ENCODE measurements around the gene TBX3.

The TBX3 gene

GRCh38 chr12:114683709-114684097 is 272 bp downstream of the TBX3 start:
- no peaks in the 10 kb centered on the region for H3K36me3 ChIP-seq (replicated peaks; ENCODE audit: low read depth, low read length)
- H3K27me3 ChIP-seq (ENCODE audit: low read depth, low read length) = no peaks in the 10 kb centered on the region
- no peaks in the 10 kb centered on the region; the same call in 1 of the 2 replicates for H3K9me3 ChIP-seq (ENCODE audit: insufficient read depth, low read length)
- no peak overlapping the region for H3K9ac ChIP-seq (ENCODE audit: low read length)
- H3K4me2 ChIP-seq (ENCODE audit: low read length) = no peak overlapping the region
- no peaks in the 10 kb centered on the region for H4K20me1 ChIP-seq (ENCODE audit: insufficient read depth, low read length)
- no peak overlapping the region for H3K4me3 ChIP-seq (ENCODE audit: low read length)
- H3K27ac ChIP-seq (ENCODE audit: low read length) = no peak overlapping the region
- no peaks in the 10 kb centered on the region for H3K79me2 ChIP-seq (ENCODE audit: low read length)
- no peak overlapping the region for H2AFZ ChIP-seq (ENCODE audit: low read depth, low read length)
- TF ChIP-seq CTCF (IDR thresholded peaks at IDR 0.05; ENCODE audit: low read depth, low read length) (no peak), EZH2phosphoT487 (IDR thresholded peaks at IDR 0.05; ENCODE audit: low read depth) (no peak)
- H3K4me1 ChIP-seq (ENCODE audit: low read length) = no peaks in the 10 kb centered on the region

DNA sequence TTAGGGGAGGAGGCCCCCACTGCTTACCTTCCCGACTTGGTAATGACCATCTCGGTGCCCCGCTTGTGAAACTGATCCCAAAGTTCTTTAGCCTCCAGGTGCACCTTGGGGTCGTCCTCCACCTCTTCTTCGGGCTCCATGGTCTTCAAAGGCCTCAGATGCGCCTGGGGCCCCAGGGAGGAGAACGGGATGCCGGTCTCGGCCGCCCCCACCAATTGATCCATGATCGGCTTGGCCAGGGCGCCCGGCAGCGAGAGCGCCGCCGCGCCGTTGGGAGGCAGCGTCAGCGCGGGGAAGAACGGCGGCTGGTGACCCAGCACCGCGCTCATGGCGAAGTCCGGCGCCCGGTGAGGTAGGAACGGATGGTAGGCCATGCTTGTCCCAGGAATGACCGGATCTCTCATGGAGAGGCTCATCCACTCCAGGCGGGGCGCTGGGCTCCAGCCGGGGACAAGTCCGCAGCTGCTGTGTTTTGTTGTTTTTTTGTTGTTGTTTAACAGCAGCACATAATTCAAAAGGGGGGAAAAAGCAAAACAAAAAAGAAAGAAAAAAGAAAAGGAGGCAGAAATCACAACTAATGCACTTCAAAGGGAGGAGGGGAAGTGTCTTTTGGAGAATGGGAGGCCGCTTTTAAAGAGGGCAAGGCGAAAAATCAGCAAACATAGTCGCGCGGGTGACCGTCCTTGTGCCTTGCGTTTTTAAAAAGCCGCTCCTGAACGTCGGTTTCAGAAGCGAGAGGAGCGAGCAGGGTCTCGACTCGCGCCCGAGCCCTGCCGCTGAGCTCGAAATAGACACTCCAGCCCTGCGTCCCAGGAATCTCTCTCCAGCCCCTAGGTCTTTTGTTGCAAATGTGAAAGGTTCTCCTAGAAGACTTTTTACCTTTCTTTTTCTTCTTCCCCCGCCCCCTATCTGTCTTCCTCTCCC is 928 bp downstream of the TBX3 start:
- H3K36me3 ChIP-seq (replicated peaks; ENCODE audit: low read depth, low read length) = no peaks in the 10 kb centered on the region
- H4K20me1 ChIP-seq (ENCODE audit: insufficient read depth, low read length) = no peaks in the 10 kb centered on the region
- no peak overlapping the region for H3K9ac ChIP-seq (ENCODE audit: low read length)
- H3K27ac ChIP-seq (ENCODE audit: low read length) = no peak overlapping the region
- H3K79me2 ChIP-seq (ENCODE audit: low read length) = no peaks in the 10 kb centered on the region
- H2AFZ ChIP-seq (ENCODE audit: low read depth, low read length) = no peak overlapping the region
- no peaks in the 10 kb centered on the region for H3K4me1 ChIP-seq (ENCODE audit: low read length)
- no peak overlapping the region for H3K4me2 ChIP-seq (ENCODE audit: low read length)
- H3K27me3 ChIP-seq (ENCODE audit: low read depth, low read length) = no peaks in the 10 kb centered on the region
- TF ChIP-seq CTCF (IDR thresholded peaks at IDR 0.05; ENCODE audit: low read depth, low read length) (no peak), EZH2phosphoT487 (IDR thresholded peaks at IDR 0.05; ENCODE audit: low read depth) (no peak)
- H3K4me3 ChIP-seq (ENCODE audit: low read length) = no peak overlapping the region
- no peaks in the 10 kb centered on the region; the same call in 1 of the 2 replicates for H3K9me3 ChIP-seq (ENCODE audit: insufficient read depth, low read length)

- Histone ChIP-seq H3K4me1 (ENCODE audit: low read length) (no peaks in the 10 kb centered on the region), H3K79me2 (ENCODE audit: low read length) (no peaks in the 10 kb centered on the region), H3K9me3 (ENCODE audit: insufficient read depth, low read length) (no peaks in the 10 kb centered on the region; the same call in 1 of the 2 replicates), H3K36me3 (replicated peaks; ENCODE audit: low read depth, low read length) (no peaks in the 10 kb centered on the region), H3K4me2 (ENCODE audit: low read length) (no peak overlapping the region), H3K27ac (ENCODE audit: low read length) (no peak overlapping the region), H3K27me3 (ENCODE audit: low read depth, low read length) (no peaks in the 10 kb centered on the region), H3K4me3 (ENCODE audit: low read length) (no peak overlapping the region), H3K9ac (ENCODE audit: low read length) (no peak overlapping the region), H4K20me1 (ENCODE audit: insufficient read depth, low read length) (no peaks in the 10 kb centered on the region), H2AFZ (ENCODE audit: low read depth, low read length) (no peak overlapping the region)
- no peak for TF ChIP-seq EZH2phosphoT487 (IDR thresholded peaks at IDR 0.05; ENCODE audit: low read depth)
- no peak for TF ChIP-seq CTCF (IDR thresholded peaks at IDR 0.05; ENCODE audit: low read depth, low read length)
These were observed 1.7 kb downstream of the TBX3 start for GRCh38 chr12:114682106-114682784.
